Upper lobe of left lung (tissue), 6 donors: ENCODE results near the gene ATP1A2. TPM values are rescaled to one million over a fixed set of nuclear protein-coding genes. Genes with fewer than 3 reads are reported as not detected.

Source experiments
- ATAC-seq, 2 donors: fragments of 200-7000 bp; cut with Tn5 transposase; one replicate each; pipeline ENCODE4 v1.9.1; 2022; ENCODE audit warnings: mild to moderate bottlenecking in 2 of 2, moderate library complexity in 2 of 2; ENCODE audit not compliant: low FRiP score in 2 of 2
- DNase-seq, 2 donors: peaks; one replicate each; pipeline ENCODE4 v3.0.0-alpha.2; 2019 to 2020
- H3K27ac ChIP-seq, 4 donors: fragments of 200-600 bp; sonication (generic); one replicate each; pipeline ENCODE4 v1.5.1; 2016 to 2019
- H3K27me3 ChIP-seq, 4 donors: fragments of 200-600 bp; sonication (generic); one replicate each; pipeline ENCODE4 v1.5.1; 2017 to 2019
- H3K36me3 ChIP-seq, 4 donors: fragments of 200-600 bp; sonication (generic); one replicate each; pipeline ENCODE4 v1.5.1; 2016 to 2019
- H3K4me1 ChIP-seq, 4 donors: fragments of 200-600 bp; sonication (generic); one replicate each; pipeline ENCODE4 v1.5.1; 2018 to 2019
- H3K4me3 ChIP-seq, 4 donors: fragments of 200-600 bp; sonication (generic); one replicate each; pipeline ENCODE4 v1.5.1; 2017 to 2019; ENCODE audit warnings: mild to moderate bottlenecking in 2 of 4, moderate library complexity in 1 of 4
- H3K9me3 ChIP-seq, 4 donors: fragments of 200-600 bp; sonication (generic); one replicate each; pipeline ENCODE4 v1.5.1; 2018 to 2019
- CTCF ChIP-seq, 6 experiments: fragments of 450-650 bp in 4 of 6; fragments of 200-600 bp in 2 of 6; sonication (generic) in 2 of 6; IDR thresholded peaks; one replicate each; pipeline ENCODE4 v1.5.1; 2016 to 2019; ENCODE audit warnings: antibody characterized with exemption in 6 of 6
- EP300 ChIP-seq, 4 donors: sonication (generic); formaldehyde crosslinking; IDR thresholded peaks; one replicate each; pipeline ENCODE4 v1.5.1; 2017; ENCODE audit warnings: antibody characterized with exemption in 4 of 4, control low read depth in 2 of 4
- POLR2A ChIP-seq, 4 donors: fragments of 450-650 bp; IDR thresholded peaks; one replicate each; pipeline ENCODE4 v1.5.1; 2016 to 2017; ENCODE audit warnings: antibody characterized with exemption in 4 of 4, mild to moderate bottlenecking in 2 of 4
- POLR2AphosphoS5 ChIP-seq, 2 donors: sonication (generic); formaldehyde crosslinking; IDR thresholded peaks; one replicate each; pipeline ENCODE4 v1.5.1; 2017; ENCODE audit warnings: antibody characterized with exemption in 2 of 2
- WGBS, 2 donors: methylation state at CpG; one replicate each; pipeline ENCODE4 v1.1.5; 2017 to 2018; 5-methylcytosine and 5-hydroxymethylcytosine counted together
- total RNA-seq, 6 donors: library from RNA; depleted of rRNA in 4 of 6; stranded (reverse); fragments of >200 nt in 4 of 6; gene quantifications; one replicate each; pipeline versions ENCODE4 v1.1.0 to v1.2.1, GENCODE V29; 2016 to 2021
- donor health status: DM: no; HTN: no; CAD: no; lungs with moderate emphysema.
- donor health status: DM: no; HTN: yes; CAD: no; lungs with severe emphysema.

Gene ATP1A2
- total RNA-seq, 6 donors from 2014 or later, result 2.2 to 36.7 (median 3.8) TPM

GRCh38 chr1:160188341-160188740 lies 72.8 kb downstream of the ATP1A2 start:
- 90% methylated on average over 7 of the region's 7 CpGs for WGBS, 2 donors
- Histone ChIP-seq H3K27ac (no peak overlapping the region), H3K4me3 (no peak overlapping the region), H3K36me3 (no peaks in the 10 kb centered on the region), H3K9me3 (no peaks in the 10 kb centered on the region), H3K27me3 (no peaks in the 10 kb centered on the region), H3K4me1 (peaks cover 5 to 8% (median 6%) of the 10 kb centered on the region in 4 donors)
- DNase-seq, result no peak
- TF ChIP-seq POLR2A (IDR thresholded peaks at IDR 0.05), result no peak
- TF ChIP-seq POLR2AphosphoS5 (IDR thresholded peaks at IDR 0.05), result no peak
- no peak for TF ChIP-seq CTCF (IDR thresholded peaks at IDR 0.05)
- no peak for TF ChIP-seq EP300 (IDR thresholded peaks at IDR 0.05)
- no peak for ATAC-seq

- Histone ChIP-seq H3K27ac (no peak within 1 kb of the TSS), H3K9me3 (no peaks in the 10 kb centered on the region), H3K4me3 (no peak within 1 kb of the TSS), H3K36me3 (no peaks in the 10 kb centered on the region), H3K4me1 (peaks cover 8 to 10% (median 10%) of the 10 kb centered on the region in 4 donors), H3K27me3 (no peaks in the 10 kb centered on the region)
- 67 to 73% methylated on average over 14 to 15 of the region's 15 CpGs for WGBS, 2 donors
- DNase-seq (no peak), ATAC-seq (no peak)
- TF ChIP-seq EP300 (IDR thresholded peaks at IDR 0.05) (no peak), POLR2AphosphoS5 (IDR thresholded peaks at IDR 0.05) (no peak), POLR2A (IDR thresholded peaks at IDR 0.05) (no peak), CTCF (IDR thresholded peaks at IDR 0.05) (no peak)
Observed at GRCh38 chr1:160189649-160190625, 74.4 kb downstream of the ATP1A2 start, which contains the start of gene CASQ1. Gene CASQ1, plus strand, starts transcription at chr1:160190575. Its CDS starts 177 bp downstream, at chr1:160190752.

- Histone ChIP-seq H3K27me3 (no peaks in the 10 kb centered on the region), H3K9me3 (no peaks in the 10 kb centered on the region), H3K4me1 (peaks cover 8 to 10% (median 10%) of the 10 kb centered on the region in 4 donors), H3K36me3 (no peaks in the 10 kb centered on the region), H3K4me3 (no peak overlapping the region), H3K27ac (no peak overlapping the region)
- no peak for ATAC-seq
- DNase-seq, result no peak
- 92 to 93% methylated on average over 3 of the region's 3 CpGs for WGBS, 2 donors
- TF ChIP-seq CTCF (IDR thresholded peaks at IDR 0.05), result no peak
Observed at GRCh38 chr1:160191756-160192155, 76.2 kb downstream of the ATP1A2 start.

- TF ChIP-seq EP300 (IDR thresholded peaks at IDR 0.05), result no peak
- no peak for TF ChIP-seq POLR2A (IDR thresholded peaks at IDR 0.05)
- TF ChIP-seq CTCF (IDR thresholded peaks at IDR 0.05), result no peak
- TF ChIP-seq POLR2AphosphoS5 (IDR thresholded peaks at IDR 0.05), result no peak
- H3K27me3 ChIP-seq, result no peaks in the 10 kb centered on the region
- H3K4me1 ChIP-seq, result peaks cover 8 to 10% (median 10%) of the 10 kb centered on the region in 4 donors
- H3K36me3 ChIP-seq, result no peaks in the 10 kb centered on the region
- no peak overlapping the region for H3K27ac ChIP-seq
- DNase-seq (no peak), ATAC-seq (no peak)
- H3K4me3 ChIP-seq, result no peak overlapping the region
- no peaks in the 10 kb centered on the region for H3K9me3 ChIP-seq
Observed at GRCh38 chr1:160192234-160192633, 76.7 kb downstream of the ATP1A2 start.

Other genes with a start within 250 kb of the ATP1A2 start
- gene CFAP45, start 215.6 kb upstream of the ATP1A2 start, total RNA-seq, result 10 to 100 TPM in 2 of 6 donors, 1 to 10 TPM in 4; 1.2 to 34.6 (median 9.0) TPM
- gene TAGLN2, start 190.3 kb upstream of the ATP1A2 start, total RNA-seq, result 1,000 to 10,000 TPM in 1 of 6 donors, 100 to 1,000 TPM in 5; 167 to 1,014 (median 605) TPM
- 1 to 10 TPM in 4 of 6 donors, under 1 TPM in 2; 0.55 to 2.3 (median 1.5) TPM for gene IGSF9, start 170.1 kb upstream of the ATP1A2 start, total RNA-seq
- gene SLAMF9, start 161.5 kb upstream of the ATP1A2 start, total RNA-seq, result under 1 TPM in 1 of 6 donors, not detected in 5; 0.34 TPM
- 1 to 10 TPM; 2.8 to 6.5 (median 6.0) TPM for gene PIGM, start 83.8 kb upstream of the ATP1A2 start, total RNA-seq
- under 1 TPM in 1 of 6 donors, not detected in 5; 0.11 TPM for gene KCNJ10, start 45.6 kb upstream of the ATP1A2 start, total RNA-seq
- not detected for gene KCNJ9, start 34.2 kb upstream of the ATP1A2 start, total RNA-seq
- 10 to 100 TPM; 13.6 to 43.8 (median 36.9) TPM for gene IGSF8, start 17.1 kb upstream of the ATP1A2 start, total RNA-seq
- gene ATP1A4, start 35.8 kb downstream of the ATP1A2 start, total RNA-seq, result under 1 TPM in 2 of 6 donors, not detected in 4; 0.52 to 0.61 TPM
- under 1 TPM in 2 of 6 donors, not detected in 4; 0.17 to 0.91 TPM for gene CASQ1, start 74.8 kb downstream of the ATP1A2 start, total RNA-seq
- gene PEA15, start 89.6 kb downstream of the ATP1A2 start, total RNA-seq, result 100 to 1,000 TPM in 1 of 6 donors, 10 to 100 TPM in 5; 30.4 to 174 (median 67.9) TPM
- 100 to 1,000 TPM; 108 to 340 (median 155) TPM for gene DCAF8, start 146.8 kb downstream of the ATP1A2 start, total RNA-seq
- 10 to 100 TPM; 28.3 to 69.1 (median 40.6) TPM for gene PEX19, start 169.4 kb downstream of the ATP1A2 start, total RNA-seq
- gene COPA, start 227.5 kb downstream of the ATP1A2 start, total RNA-seq, result 100 to 1,000 TPM in 5 of 6 donors, 10 to 100 TPM in 1; 99.4 to 165 (median 141) TPM
- gene NCSTN, start 227.6 kb downstream of the ATP1A2 start, total RNA-seq, result 100 to 1,000 TPM in 2 of 6 donors, 10 to 100 TPM in 4; 55.9 to 116 (median 70.8) TPM